ENCODE measurements around the gene ZNF70.

Gene ZNF70

DNA sequence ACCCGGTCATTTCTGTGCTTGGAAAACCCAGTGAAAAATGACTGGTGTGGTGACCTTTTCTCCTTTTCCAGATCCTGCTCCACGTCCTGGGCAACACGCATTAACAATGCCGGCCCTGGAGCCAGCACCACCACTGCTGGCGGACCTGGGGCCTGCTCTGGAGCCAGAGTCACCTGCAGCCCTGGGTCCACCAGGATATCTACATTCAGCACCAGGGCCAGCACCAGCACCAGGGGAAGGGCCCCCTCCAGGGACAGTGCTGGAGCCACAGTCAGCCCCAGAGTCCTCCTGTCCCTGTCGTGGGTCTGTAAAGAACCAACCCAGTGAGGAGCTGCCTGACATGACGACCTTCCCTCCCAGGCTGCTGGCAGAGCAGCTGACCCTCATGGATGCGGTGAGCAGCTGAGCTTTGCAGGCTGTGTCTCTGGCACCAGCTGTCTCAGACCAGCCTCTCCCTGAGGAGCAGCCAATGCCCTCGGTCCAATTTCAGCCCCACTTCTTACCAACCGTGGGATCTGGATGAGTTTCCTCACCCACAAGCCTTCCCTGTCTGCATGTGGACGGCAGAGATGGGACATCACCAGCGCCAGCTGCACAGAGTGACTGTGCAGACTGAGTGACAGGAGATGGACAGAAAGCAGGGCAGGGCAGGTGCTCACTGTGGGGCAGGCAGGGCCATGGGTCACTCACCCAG lies 58.2 kb downstream of the ZNF70 start:
- Histone ChIP-seq H3K27ac (no peak overlapping the region), H3K4me3 (no peak overlapping the region), H3K9me3 (ENCODE audit: low read depth, low read length) (no peaks in the 10 kb centered on the region), H3K36me3 (ENCODE audit: insufficient read depth, low read length) (peaks cover 14% of the 10 kb centered on the region), H3K9ac (ENCODE audit: insufficient read length) (no peak overlapping the region)
- no peak for TF ChIP-seq EZH2 (IDR thresholded peaks at IDR 0.05)
- no peak for TF ChIP-seq POLR2AphosphoS5 (IDR thresholded peaks at IDR 0.05; ENCODE audit: borderline replicate concordance, low read depth, low read length)
- TF ChIP-seq FOXP2 (optimal IDR thresholded peaks at IDR 0.05; ENCODE audit: control extremely low read depth, extremely low read length, insufficient read depth), result no peak
- DNase-seq (ENCODE audit: low read depth, low spot score), result no peak

DNA sequence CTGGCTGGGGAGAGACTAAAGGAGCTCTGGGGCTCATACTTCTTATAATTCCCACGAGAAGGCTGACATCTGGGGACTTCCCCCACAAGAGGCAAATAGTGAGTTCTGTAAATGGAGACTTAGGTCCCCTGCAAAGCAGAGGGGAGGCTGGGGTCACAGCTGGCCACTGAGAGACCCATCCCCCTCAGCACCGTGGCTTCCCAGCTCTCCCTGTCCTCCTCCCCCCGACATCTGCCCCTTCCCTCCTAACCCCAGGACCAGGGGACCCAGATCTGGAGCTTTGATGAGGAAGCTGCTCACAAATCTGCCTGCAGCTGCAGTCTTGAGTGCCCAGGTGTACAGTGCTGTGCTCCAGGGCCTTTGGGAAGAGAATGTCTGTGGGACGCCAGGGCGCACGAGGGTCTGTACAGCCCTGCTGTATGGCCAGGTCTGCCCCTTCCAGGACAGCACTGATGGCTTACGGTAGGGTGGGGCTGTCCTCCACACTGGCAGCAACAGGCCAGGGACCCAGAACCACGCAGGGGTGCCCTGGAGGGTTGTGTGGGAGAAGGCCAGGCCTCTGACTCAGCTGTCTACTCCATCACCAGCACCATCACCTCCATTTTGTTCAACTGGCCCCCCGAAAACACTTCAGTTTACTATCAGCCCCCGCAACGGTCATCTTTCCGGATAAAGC lies 59.0 kb downstream of the ZNF70 start:
- H3K27ac ChIP-seq, result no peak overlapping the region
- H3K9me3 ChIP-seq (ENCODE audit: low read depth, low read length), result no peaks in the 10 kb centered on the region
- H3K9ac ChIP-seq (ENCODE audit: insufficient read length), result no peak overlapping the region
- H3K36me3 ChIP-seq (ENCODE audit: insufficient read depth, low read length), result peaks cover 14% of the 10 kb centered on the region
- TF ChIP-seq FOXP2 (optimal IDR thresholded peaks at IDR 0.05; ENCODE audit: control extremely low read depth, extremely low read length, insufficient read depth), result no peak
- no peak for TF ChIP-seq POLR2AphosphoS5 (IDR thresholded peaks at IDR 0.05; ENCODE audit: borderline replicate concordance, low read depth, low read length)
- TF ChIP-seq EZH2 (IDR thresholded peaks at IDR 0.05), result no peak
- DNase-seq (ENCODE audit: low read depth, low spot score), result no peak
- no peak overlapping the region for H3K4me3 ChIP-seq

DNA sequence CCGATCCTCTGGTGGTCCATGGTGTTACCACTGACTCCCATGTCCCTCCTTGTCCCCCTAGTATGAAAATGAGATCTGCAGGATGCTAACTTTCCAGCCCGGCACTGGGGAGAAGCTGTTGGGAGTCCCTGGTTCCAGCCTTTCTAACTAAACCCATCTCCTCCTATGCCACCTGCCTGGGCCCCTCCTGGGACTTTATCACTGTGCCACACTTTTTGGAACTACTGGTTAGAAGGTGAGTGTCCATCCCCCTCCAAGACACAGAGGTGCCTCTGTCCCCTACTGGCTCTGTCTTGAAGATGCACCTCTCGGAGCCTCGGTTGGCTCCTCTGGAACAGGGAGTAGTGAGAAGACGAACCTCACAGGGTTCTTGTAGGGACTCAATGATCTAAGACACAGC lies 60.2 kb downstream of the ZNF70 start, which contains the start of gene RGL4:
RGL4 (plus strand) TSS at position 301 of the 400 bp plus-strand sequence. CDS start 1,018 bp downstream, outside the sequence.
- Histone ChIP-seq H3K9ac (ENCODE audit: insufficient read length) (no peak within 1 kb of the TSS), H3K4me3 (no peak within 1 kb of the TSS), H3K36me3 (ENCODE audit: insufficient read depth, low read length) (peaks cover 14% of the 10 kb centered on the region), H3K27ac (no peak within 1 kb of the TSS), H3K9me3 (ENCODE audit: low read depth, low read length) (no peaks in the 10 kb centered on the region)
- TF ChIP-seq EZH2 (IDR thresholded peaks at IDR 0.05) (no peak), FOXP2 (optimal IDR thresholded peaks at IDR 0.05; ENCODE audit: control extremely low read depth, extremely low read length, insufficient read depth) (no peak), POLR2AphosphoS5 (IDR thresholded peaks at IDR 0.05; ENCODE audit: borderline replicate concordance, low read depth, low read length) (no peak)
- no peak for DNase-seq (ENCODE audit: low read depth, low spot score)

DNA sequence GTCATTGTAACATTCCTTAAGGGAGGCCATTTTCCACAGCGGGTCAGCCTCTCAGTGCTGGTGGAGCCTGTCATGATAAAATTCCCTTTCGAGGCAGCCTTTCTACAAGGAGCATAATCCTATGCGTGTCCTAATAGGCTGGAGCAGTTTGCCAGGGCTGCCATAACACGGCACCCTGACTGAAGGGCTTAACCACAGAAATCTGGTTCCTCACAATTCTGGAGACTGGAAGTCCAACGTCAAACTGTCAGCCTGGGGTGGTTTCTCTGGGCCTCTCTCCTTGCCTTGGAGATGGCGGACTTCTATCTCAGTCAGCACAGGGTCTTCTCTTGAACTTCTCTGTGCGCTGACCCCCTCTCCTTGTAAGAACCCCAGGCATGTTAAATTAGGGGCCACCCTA lies 61.5 kb downstream of the ZNF70 start:
- no peak for DNase-seq (ENCODE audit: low read depth, low spot score)
- peaks cover 6% of the 10 kb centered on the region for H3K36me3 ChIP-seq (ENCODE audit: insufficient read depth, low read length)
- TF ChIP-seq EZH2 (IDR thresholded peaks at IDR 0.05) (no peak), FOXP2 (optimal IDR thresholded peaks at IDR 0.05; ENCODE audit: control extremely low read depth, extremely low read length, insufficient read depth) (no peak), POLR2AphosphoS5 (IDR thresholded peaks at IDR 0.05; ENCODE audit: borderline replicate concordance, low read depth, low read length) (no peak)

More for the DNA sequence above, 61.5 kb downstream of the ZNF70 start:
- Histone ChIP-seq H3K4me3 (no peak overlapping the region), H3K9ac (ENCODE audit: insufficient read length) (no peak overlapping the region), H3K27ac (no peak overlapping the region), H3K9me3 (ENCODE audit: low read depth, low read length) (no peaks in the 10 kb centered on the region)
